ENCODE results near the gene MOCOS. TPM values are rescaled to one million over a fixed set of nuclear protein-coding genes. Genes with fewer than 3 reads are reported as not detected.

MOCOS gene
- total RNA-seq, 1 donor from 2014 or later: 1.3 TPM

GRCh38 chr18:36309436-36310391 lies 122.4 kb downstream of the MOCOS start:
- H3K36me3 Mint-ChIP-seq (ENCODE audit: unreplicated experiment): peaks cover 8% of the 10 kb centered on the region
- TF ChIP-seq CTCF (IDR thresholded peaks at IDR 0.05; ENCODE audit: partially characterized antibody, unreplicated experiment): no peak
- H3K9me3 Mint-ChIP-seq (ENCODE audit: unreplicated experiment): no peaks in the 10 kb centered on the region
- no peak overlapping the region for H3K27ac Mint-ChIP-seq (ENCODE audit: unreplicated experiment)
- no peak overlapping the region for H3K4me3 Mint-ChIP-seq (ENCODE audit: unreplicated experiment)
- no peak for DNase-seq
- H3K4me1 Mint-ChIP-seq (ENCODE audit: low read depth, unreplicated experiment): peaks cover 12% of the 10 kb centered on the region
- H3K27me3 Mint-ChIP-seq (ENCODE audit: unreplicated experiment): peaks cover 3% of the 10 kb centered on the region

- Mint-ChIP-seq H3K36me3 (ENCODE audit: unreplicated experiment) (peaks cover 8% of the 10 kb centered on the region), H3K27ac (ENCODE audit: unreplicated experiment) (no peak overlapping the region), H3K4me3 (ENCODE audit: unreplicated experiment) (no peak overlapping the region), H3K27me3 (ENCODE audit: unreplicated experiment) (peaks cover 3% of the 10 kb centered on the region), H3K4me1 (ENCODE audit: low read depth, unreplicated experiment) (peaks cover 9% of the 10 kb centered on the region), H3K9me3 (ENCODE audit: unreplicated experiment) (no peaks in the 10 kb centered on the region)
- no peak for TF ChIP-seq CTCF (IDR thresholded peaks at IDR 0.05; ENCODE audit: partially characterized antibody, unreplicated experiment)
- DNase-seq: no peak
These were observed 123.8 kb downstream of the MOCOS start for GRCh38 chr18:36311026-36311570.

- H3K4me3 Mint-ChIP-seq (ENCODE audit: unreplicated experiment): no peak overlapping the region
- DNase-seq: no peak
- H3K4me1 Mint-ChIP-seq (ENCODE audit: low read depth, unreplicated experiment): peaks cover 6% of the 10 kb centered on the region
- peaks cover 8% of the 10 kb centered on the region for H3K36me3 Mint-ChIP-seq (ENCODE audit: unreplicated experiment)
- peaks cover 3% of the 10 kb centered on the region for H3K27me3 Mint-ChIP-seq (ENCODE audit: unreplicated experiment)
- no peaks in the 10 kb centered on the region for H3K9me3 Mint-ChIP-seq (ENCODE audit: unreplicated experiment)
- H3K27ac Mint-ChIP-seq (ENCODE audit: unreplicated experiment): no peak overlapping the region
- TF ChIP-seq CTCF (IDR thresholded peaks at IDR 0.05; ENCODE audit: partially characterized antibody, unreplicated experiment): no peak
These were observed 125.6 kb downstream of the MOCOS start for GRCh38 chr18:36312806-36313395.

- Mint-ChIP-seq H3K4me1 (ENCODE audit: low read depth, unreplicated experiment) (peaks cover 6% of the 10 kb centered on the region), H3K36me3 (ENCODE audit: unreplicated experiment) (peaks cover 17% of the 10 kb centered on the region), H3K4me3 (ENCODE audit: unreplicated experiment) (no peak overlapping the region), H3K27ac (ENCODE audit: unreplicated experiment) (no peak overlapping the region), H3K9me3 (ENCODE audit: unreplicated experiment) (peaks cover 9% of the 10 kb centered on the region), H3K27me3 (ENCODE audit: unreplicated experiment) (peaks cover 3% of the 10 kb centered on the region)
- DNase-seq: no peak
- TF ChIP-seq CTCF (IDR thresholded peaks at IDR 0.05; ENCODE audit: partially characterized antibody, unreplicated experiment): no peak
These were observed 126.8 kb downstream of the MOCOS start for GRCh38 chr18:36314098-36314497.
